HEK293 (cell line): ENCODE results near the gene LAMB4.

Source experiments
- CTCF ChIA-PET: fragments of 350-600 bp; formaldehyde crosslinking; extraction: SDS; loops from one replicate; lab custom pipeline; 2021; ENCODE audit warnings: antibody characterized with exemption; lab: Yijun Ruan, JAX
- POLR2A ChIA-PET: fragments of 300-600 bp; formaldehyde crosslinking; extraction: SDS; loops from one replicate; lab custom pipeline; 2020; ENCODE audit warnings: antibody characterized with exemption, inconsistent platforms; lab: Yijun Ruan, JAX
- H3K27ac ChIP-seq: fragments of 200-500 bp; sonication (Bioruptor generic); 2 replicates; pipeline ENCODE4 v1.5.1; 2014; ENCODE audit warnings: low read depth, low read length, control low read depth, inconsistent platforms; ENCODE audit errors: extremely low read depth
- H3K36me3 ChIP-seq, 2 experiments: fragments of 200-500 bp in 1 of 2; sonication (Bioruptor generic) in 1 of 2; 1 replicate in 1 of 2; 2 replicates in 1 of 2; pipeline ENCODE4 v1.5.1; 2014 to 2017; ENCODE audit warnings: inconsistent platforms in 2 of 2, low read length in 2 of 2; ENCODE audit not compliant: control insufficient read depth in 2 of 2, insufficient read depth in 1 of 2
- H3K4me1 ChIP-seq: fragments of 200-500 bp; sonication (Bioruptor generic); 2 replicates; pipeline ENCODE4 v1.5.1; 2014; ENCODE audit warnings: mild to moderate bottlenecking, low read length, inconsistent platforms; ENCODE audit not compliant: control insufficient read depth, insufficient read depth
- H3K4me3 ChIP-seq: 2 replicates; pipeline ENCODE4 v1.5.1; 2011; ENCODE audit warnings: low read depth, mild to moderate bottlenecking, control low read depth, low read length, moderate library complexity
- H3K9me3 ChIP-seq: fragments of 200-500 bp; sonication (Bioruptor generic); 2 replicates; pipeline ENCODE4 v1.5.1; 2014; ENCODE audit warnings: low read depth, low read length, inconsistent platforms; ENCODE audit not compliant: control insufficient read depth, insufficient read depth
- ELK4 ChIP-seq: IDR thresholded peaks from 2 replicates; pipeline ENCODE4 v1.6.1; 2011; ENCODE audit warnings: mild to moderate bottlenecking, low read depth, low read length, borderline replicate concordance
- GLIS1 ChIP-seq: fragments of 450-650 bp; formaldehyde crosslinking; IDR thresholded peaks from 2 replicates; pipeline ENCODE4 v1.5.1; 2016; ENCODE audit warnings: missing biosample characterization, missing genetic modification characterization
- KLF16 ChIP-seq: fragments of 450-650 bp; formaldehyde crosslinking; IDR thresholded peaks from 2 replicates; pipeline ENCODE4 v1.5.1; 2017; ENCODE audit warnings: missing biosample characterization, missing genetic modification characterization
- KLF17 ChIP-seq: fragments of 450-650 bp; formaldehyde crosslinking; IDR thresholded peaks from 2 replicates; pipeline ENCODE4 v1.5.1; 2016; ENCODE audit warnings: missing biosample characterization, missing genetic modification characterization
- OSR2 ChIP-seq: fragments of 450-650 bp; formaldehyde crosslinking; IDR thresholded peaks from 2 replicates; pipeline ENCODE4 v1.5.1; 2016; ENCODE audit warnings: missing biosample characterization, missing genetic modification characterization
- PRDM1 ChIP-seq: fragments of 450-650 bp; formaldehyde crosslinking; IDR thresholded peaks from 2 replicates; pipeline ENCODE4; 2016; ENCODE audit warnings: missing biosample characterization, missing genetic modification characterization
- PRDM6 ChIP-seq: fragments of 450-650 bp; formaldehyde crosslinking; IDR thresholded peaks from 2 replicates; pipeline ENCODE4 v1.5.1; 2017; ENCODE audit warnings: missing biosample characterization, missing genetic modification characterization
- SALL2 ChIP-seq: fragments of 450-650 bp; formaldehyde crosslinking; IDR thresholded peaks from 2 replicates; pipeline ENCODE4 v1.5.0; 2017; ENCODE audit warnings: missing biosample characterization, mild to moderate bottlenecking, missing genetic modification characterization, borderline replicate concordance
- ZBTB26 ChIP-seq: fragments of 450-650 bp; formaldehyde crosslinking; optimal IDR thresholded peaks from 2 replicates; pipeline ENCODE3; 2016; ENCODE audit warnings: missing biosample characterization, mild to moderate bottlenecking, missing genetic modification characterization
- ZBTB8A ChIP-seq: fragments of 450-650 bp; formaldehyde crosslinking; IDR thresholded peaks from 2 replicates; pipeline ENCODE4 v1.5.1; 2016; ENCODE audit warnings: missing biosample characterization, missing genetic modification characterization
- ZNF114 ChIP-seq: fragments of 450-650 bp; formaldehyde crosslinking; IDR thresholded peaks from 2 replicates; pipeline ENCODE4 v1.5.0; 2017; ENCODE audit warnings: missing biosample characterization, missing genetic modification characterization
- ZNF121 ChIP-seq: fragments of 450-650 bp; formaldehyde crosslinking; IDR thresholded peaks from 2 replicates; pipeline ENCODE4 v1.5.1; 2016; ENCODE audit warnings: missing biosample characterization, missing genetic modification characterization
- ZNF16 ChIP-seq: fragments of 450-650 bp; formaldehyde crosslinking; IDR thresholded peaks from 2 replicates; pipeline ENCODE4 v1.5.1; 2016; ENCODE audit warnings: low read depth, missing biosample characterization, missing genetic modification characterization
- ZNF184 ChIP-seq: fragments of 450-650 bp; IDR thresholded peaks from 2 replicates; pipeline ENCODE4 v1.5.1; 2018; ENCODE audit warnings: missing biosample characterization, mild to moderate bottlenecking, missing genetic modification characterization
- ZNF335 ChIP-seq: fragments of 450-650 bp; formaldehyde crosslinking; conservative IDR thresholded peaks from 2 replicates; pipeline ENCODE4 v1.5.1; 2016; ENCODE audit warnings: missing biosample characterization, missing genetic modification characterization
- ZNF341 ChIP-seq: fragments of 450-650 bp; formaldehyde crosslinking; IDR thresholded peaks from 2 replicates; pipeline ENCODE4; 2016; ENCODE audit warnings: low read depth, missing biosample characterization, missing genetic modification characterization
- ZNF416 ChIP-seq: fragments of 450-650 bp; formaldehyde crosslinking; IDR thresholded peaks from 2 replicates; pipeline ENCODE4 v1.5.1; 2016; ENCODE audit warnings: missing biosample characterization, missing genetic modification characterization
- ZNF433 ChIP-seq: fragments of 450-650 bp; formaldehyde crosslinking; IDR thresholded peaks from 2 replicates; pipeline ENCODE4 v1.5.1; 2016; ENCODE audit warnings: missing biosample characterization, missing genetic modification characterization, low read depth
- ZNF514 ChIP-seq: fragments of 450-650 bp; formaldehyde crosslinking; IDR thresholded peaks from 2 replicates; pipeline ENCODE4 v1.5.1; 2016; ENCODE audit warnings: missing biosample characterization, missing genetic modification characterization
- ZNF529 ChIP-seq: fragments of 450-650 bp; formaldehyde crosslinking; IDR thresholded peaks from 2 replicates; pipeline ENCODE4 v1.5.1; 2017; ENCODE audit warnings: missing genetic modification characterization, missing biosample characterization; ENCODE audit not compliant: insufficient replicate concordance
- ZNF571 ChIP-seq: fragments of 450-650 bp; formaldehyde crosslinking; IDR thresholded peaks from 2 replicates; pipeline ENCODE4 v1.5.0; 2017; ENCODE audit warnings: missing biosample characterization, missing genetic modification characterization
- ZNF596 ChIP-seq: fragments of 450-650 bp; IDR thresholded peaks from 2 replicates; pipeline ENCODE4 v1.5.0; 2018; ENCODE audit warnings: missing biosample characterization, mild to moderate bottlenecking, missing genetic modification characterization, moderate library complexity
- ZNF624 ChIP-seq: fragments of 450-650 bp; formaldehyde crosslinking; IDR thresholded peaks from 2 replicates; pipeline ENCODE4 v1.5.1; 2017; ENCODE audit warnings: missing biosample characterization, missing genetic modification characterization
- ZNF704 ChIP-seq: fragments of 450-650 bp; formaldehyde crosslinking; IDR thresholded peaks from 2 replicates; pipeline ENCODE4 v1.5.1; 2016; ENCODE audit warnings: missing biosample characterization, missing genetic modification characterization
- ZNF792 ChIP-seq: fragments of 450-650 bp; formaldehyde crosslinking; IDR thresholded peaks from 2 replicates; pipeline ENCODE4 v1.5.1; 2016; ENCODE audit warnings: missing biosample characterization, missing genetic modification characterization
- ZNF837 ChIP-seq: fragments of 450-650 bp; formaldehyde crosslinking; IDR thresholded peaks from 2 replicates; pipeline ENCODE4 v1.5.1; 2016; ENCODE audit warnings: missing biosample characterization, missing genetic modification characterization
- ZSCAN30 ChIP-seq: fragments of 450-650 bp; IDR thresholded peaks from 2 replicates; pipeline ENCODE4 v1.5.1; 2018; ENCODE audit warnings: missing biosample characterization, mild to moderate bottlenecking, missing genetic modification characterization, moderate library complexity

The LAMB4 gene

GRCh38 chr7:108017776-108018151 is 112.4 kb downstream of the LAMB4 start:
- TF ChIP-seq ZNF837 (tag by site-specific recombination) (no peak), ZSCAN30 (tag by site-specific recombination) (no peak), ZNF335 (tag by site-specific recombination) (peak; percentile 71)
- ChIA-PET CTCF (interaction anchor here (0.6 to 2.0 kb wide), 5 partner anchors 14 to 129 kb away, joined by 3 to 8 read pairs (median 4); no protein-coding TSS in a partner anchor), POLR2A (no interaction called here)
- H3K36me3 ChIP-seq = no peaks in the 10 kb centered on the region
- no peaks in the 10 kb centered on the region for H3K9me3 ChIP-seq
- H3K4me1 ChIP-seq = peaks cover 24% of the 10 kb centered on the region
- H3K27ac ChIP-seq = peak overlapping the region; percentile 47
- H3K4me3 ChIP-seq = no peak overlapping the region

GRCh38 chr7:108016841-108017775 is 113.1 kb downstream of the LAMB4 start:
- H3K4me3 ChIP-seq = no peak overlapping the region
- no peaks in the 10 kb centered on the region for H3K36me3 ChIP-seq
- H3K27ac ChIP-seq = peak overlapping the region; percentile 47
- CTCF ChIA-PET = interaction anchor here (0.6 to 2.0 kb wide), 18 partner anchors 10 to 554 kb away, joined by 3 to 10 read pairs (median 4); no protein-coding TSS in a partner anchor
- POLR2A ChIA-PET = interaction anchor here (1.0 to 3.8 kb wide), 2 partner anchors 12 to 15 kb away, joined by 4 to 18 read pairs; partner anchors contain the start of gene LAMB1
- peaks cover 24% of the 10 kb centered on the region for H3K4me1 ChIP-seq
- H3K9me3 ChIP-seq = no peaks in the 10 kb centered on the region
- TF ChIP-seq SALL2 (no peak), ZNF596 (peak; percentile 63), KLF17 (tag by site-specific recombination) (no peak), ZNF624 (tag by site-specific recombination) (no peak), ZNF514 (tag by site-specific recombination) (no peak), ZNF341 (tag by site-specific recombination) (peak; percentile 26; the same call in 1 of the 2 replicates), ZNF114 (tag by site-specific recombination) (no peak), ZNF184 (tag by site-specific recombination) (no peak), OSR2 (tag by site-specific recombination) (peak; percentile 22; the same call in 1 of the 2 replicates), ZNF792 (tag by site-specific recombination) (no peak), ZNF704 (tag by site-specific recombination) (no peak), GLIS1 (tag by site-specific recombination) (no peak), ZNF433 (tag by site-specific recombination) (no peak), ELK4 (no peak), ZBTB26 (no peak), ZBTB8A (tag by site-specific recombination) (peak; percentile 88), KLF16 (no peak), ZNF416 (tag by site-specific recombination) (no peak), PRDM1 (tag by site-specific recombination) (no peak), ZNF16 (no peak), PRDM6 (peak; percentile 94), ZNF571 (no peak), ZNF121 (tag by site-specific recombination) (no peak), ZNF529 (tag by site-specific recombination) (no peak)
